SU-DHL-6 (cell line): ENCODE measurements around the gene SHKBP1.

Experiments used
- EZH2phosphoT487 ChIP-seq: fragments of 200-600 bp; sonication (generic), shearing (Covaris generic); conservative IDR thresholded peaks from 2 replicates; pipeline ENCODE4 v1.6.1; 2018; ENCODE audit warnings: mild to moderate bottlenecking, antibody characterized with exemption, low read length, moderate library complexity, mixed read lengths
- TF ChIP-seq, protein P1 (sequence below): fragments of 200-600 bp; sonication (generic); IDR thresholded peaks from one replicate; pipeline ENCODE4 v1.5.1; 2017; ENCODE audit warnings: antibody characterized with exemption, mild to moderate bottlenecking, low read length, moderate library complexity; ENCODE audit not compliant: insufficient read depth, poor library complexity, severe bottlenecking

DNA sequence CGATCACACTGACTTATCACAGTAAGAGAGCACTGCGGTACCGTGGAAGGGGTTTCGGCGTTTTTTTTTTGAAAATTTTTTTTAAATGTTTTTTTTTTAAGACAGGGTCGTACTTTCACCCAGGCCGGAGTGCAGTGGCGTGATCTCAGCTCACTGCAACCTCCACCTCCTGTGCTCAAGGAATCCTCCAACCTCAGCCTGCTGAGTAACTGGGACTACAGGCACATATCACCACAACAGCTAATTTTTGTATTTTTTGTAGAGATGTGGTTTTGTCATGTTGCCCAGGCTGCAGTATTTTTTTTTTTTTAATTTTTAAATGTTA is 43.5 kb downstream of the SHKBP1 start:
- TF ChIP-seq, protein P1, sequence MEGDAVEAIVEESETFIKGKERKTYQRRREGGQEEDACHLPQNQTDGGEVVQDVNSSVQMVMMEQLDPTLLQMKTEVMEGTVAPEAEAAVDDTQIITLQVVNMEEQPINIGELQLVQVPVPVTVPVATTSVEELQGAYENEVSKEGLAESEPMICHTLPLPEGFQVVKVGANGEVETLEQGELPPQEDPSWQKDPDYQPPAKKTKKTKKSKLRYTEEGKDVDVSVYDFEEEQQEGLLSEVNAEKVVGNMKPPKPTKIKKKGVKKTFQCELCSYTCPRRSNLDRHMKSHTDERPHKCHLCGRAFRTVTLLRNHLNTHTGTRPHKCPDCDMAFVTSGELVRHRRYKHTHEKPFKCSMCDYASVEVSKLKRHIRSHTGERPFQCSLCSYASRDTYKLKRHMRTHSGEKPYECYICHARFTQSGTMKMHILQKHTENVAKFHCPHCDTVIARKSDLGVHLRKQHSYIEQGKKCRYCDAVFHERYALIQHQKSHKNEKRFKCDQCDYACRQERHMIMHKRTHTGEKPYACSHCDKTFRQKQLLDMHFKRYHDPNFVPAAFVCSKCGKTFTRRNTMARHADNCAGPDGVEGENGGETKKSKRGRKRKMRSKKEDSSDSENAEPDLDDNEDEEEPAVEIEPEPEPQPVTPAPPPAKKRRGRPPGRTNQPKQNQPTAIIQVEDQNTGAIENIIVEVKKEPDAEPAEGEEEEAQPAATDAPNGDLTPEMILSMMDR = no peak
- TF ChIP-seq EZH2phosphoT487 = no peak
